Medulla oblongata (tissue), 1 donor: ENCODE data around the gene PTP4A1.
"Not testable (repeated sequence)": the region's sequence is repeated elsewhere in the genome, so short reads cannot be mapped to it uniquely, and the experiment has no call there.

Experiments used
- DNase-seq: peaks from one replicate; pipeline ENCODE4 v3.0.0-alpha.2; 2015; ENCODE audit errors: extremely low spot score

PTP4A1 gene

GRCh38 chr6:63572044-63572746, at the start of gene PTP4A1, which contains the start of gene LOC128125822:
Gene PTP4A1 (plus strand): TSS chr6:63572480. CDS start chr6:63576881, 4,401 bp downstream.
Gene LOC128125822 (plus strand): TSS chr6:63572480.
- DNase-seq: peak; percentile 98

- DNase-seq: not testable (repeated sequence)
These were observed 49.4 kb upstream of the PTP4A1 start for GRCh38 chr6:63522911-63523287.

GRCh38 chr6:63523630-63524029, 48.6 kb upstream of the PTP4A1 start:
- DNase-seq: no peak

- no peak for DNase-seq
These were observed 46.9 kb upstream of the PTP4A1 start for GRCh38 chr6:63525186-63525878.

- DNase-seq: no peak
These were observed 45.3 kb upstream of the PTP4A1 start for GRCh38 chr6:63526931-63527330.

GRCh38 chr6:63527658-63528514, 44.4 kb upstream of the PTP4A1 start:
- DNase-seq: no peak

GRCh38 chr6:63529498-63529897, 42.8 kb upstream of the PTP4A1 start:
- no peak for DNase-seq

GRCh38 chr6:63530182-63530581, 42.1 kb upstream of the PTP4A1 start:
- DNase-seq: no peak

- no peak for DNase-seq
These were observed 41.3 kb upstream of the PTP4A1 start for GRCh38 chr6:63530991-63531390.

GRCh38 chr6:63533026-63533425, 39.3 kb upstream of the PTP4A1 start:
- no peak for DNase-seq

- no peak for DNase-seq
These were observed 38.3 kb upstream of the PTP4A1 start for GRCh38 chr6:63533952-63534351.

- no peak for DNase-seq
These were observed 34.9 kb upstream of the PTP4A1 start for GRCh38 chr6:63537201-63537958.

- DNase-seq: no peak
These were observed 34.4 kb upstream of the PTP4A1 start for GRCh38 chr6:63537959-63538300.

GRCh38 chr6:63538550-63538949, 33.7 kb upstream of the PTP4A1 start:
- no peak for DNase-seq

GRCh38 chr6:63543001-63543400, 29.3 kb upstream of the PTP4A1 start:
- DNase-seq: no peak

- DNase-seq: no peak
These were observed 28.3 kb upstream of the PTP4A1 start for GRCh38 chr6:63543982-63544381.

GRCh38 chr6:63546236-63546635, 26.0 kb upstream of the PTP4A1 start:
- no peak for DNase-seq

- DNase-seq: no peak
These were observed 25.6 kb upstream of the PTP4A1 start for GRCh38 chr6:63546697-63547096.

- DNase-seq: no peak
These were observed 23.2 kb upstream of the PTP4A1 start for GRCh38 chr6:63549076-63549475.

- no peak for DNase-seq
These were observed 19.1 kb upstream of the PTP4A1 start for GRCh38 chr6:63553208-63553607.

- no peak for DNase-seq
These were observed 18.4 kb upstream of the PTP4A1 start for GRCh38 chr6:63553900-63554299.

GRCh38 chr6:63554782-63555181, 17.5 kb upstream of the PTP4A1 start:
- DNase-seq: no peak
